Panc1 (cell line): ENCODE results near the gene FBXO31.

ENCODE experiments used
- CTCF ChIP-seq: fragments of 450-650 bp; IDR thresholded peaks from 2 replicates; pipeline ENCODE4 v1.5.1; 2017; ENCODE audit warnings: mild to moderate bottlenecking
- POLR2AphosphoS5 ChIP-seq: IDR thresholded peaks from 2 replicates; pipeline ENCODE4 v1.6.1; 2012; ENCODE audit warnings: mild to moderate bottlenecking, low read depth, low read length, moderate library complexity

DNA sequence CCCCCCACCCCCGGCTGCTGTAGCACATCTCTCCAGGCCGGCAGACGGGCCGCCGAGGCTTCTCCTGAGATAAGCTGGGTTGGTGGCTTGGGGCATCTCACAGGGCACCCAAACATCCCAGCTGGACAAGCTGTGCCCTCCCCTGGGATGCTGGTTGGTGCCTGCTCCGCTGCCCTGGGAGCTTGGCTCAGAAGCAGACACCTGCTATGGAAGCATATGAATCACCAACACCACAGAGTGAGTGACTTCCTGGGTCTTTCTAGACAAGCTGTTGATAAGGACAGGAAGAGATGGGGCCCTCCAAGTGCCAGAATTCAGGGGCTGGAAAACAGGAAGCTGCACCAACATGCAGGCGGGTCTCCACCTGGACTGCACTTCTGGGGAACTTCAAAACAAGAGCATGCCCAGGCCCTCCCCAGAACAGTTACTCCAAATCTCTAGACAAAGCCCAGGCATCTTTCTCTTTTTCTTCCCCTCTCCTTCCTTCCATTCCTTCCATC is 80.1 kb downstream of the FBXO31 start:
- TF ChIP-seq CTCF (no peak), POLR2AphosphoS5 (no peak)
